Measurements from ENCODE around the gene CDC14B. TPM values are rescaled to one million over a fixed set of nuclear protein-coding genes. Genes with fewer than 3 reads are reported as not detected.

CDC14B gene
- total RNA-seq, 1 donor from 2014 or later, result 29.2 TPM

DNA sequence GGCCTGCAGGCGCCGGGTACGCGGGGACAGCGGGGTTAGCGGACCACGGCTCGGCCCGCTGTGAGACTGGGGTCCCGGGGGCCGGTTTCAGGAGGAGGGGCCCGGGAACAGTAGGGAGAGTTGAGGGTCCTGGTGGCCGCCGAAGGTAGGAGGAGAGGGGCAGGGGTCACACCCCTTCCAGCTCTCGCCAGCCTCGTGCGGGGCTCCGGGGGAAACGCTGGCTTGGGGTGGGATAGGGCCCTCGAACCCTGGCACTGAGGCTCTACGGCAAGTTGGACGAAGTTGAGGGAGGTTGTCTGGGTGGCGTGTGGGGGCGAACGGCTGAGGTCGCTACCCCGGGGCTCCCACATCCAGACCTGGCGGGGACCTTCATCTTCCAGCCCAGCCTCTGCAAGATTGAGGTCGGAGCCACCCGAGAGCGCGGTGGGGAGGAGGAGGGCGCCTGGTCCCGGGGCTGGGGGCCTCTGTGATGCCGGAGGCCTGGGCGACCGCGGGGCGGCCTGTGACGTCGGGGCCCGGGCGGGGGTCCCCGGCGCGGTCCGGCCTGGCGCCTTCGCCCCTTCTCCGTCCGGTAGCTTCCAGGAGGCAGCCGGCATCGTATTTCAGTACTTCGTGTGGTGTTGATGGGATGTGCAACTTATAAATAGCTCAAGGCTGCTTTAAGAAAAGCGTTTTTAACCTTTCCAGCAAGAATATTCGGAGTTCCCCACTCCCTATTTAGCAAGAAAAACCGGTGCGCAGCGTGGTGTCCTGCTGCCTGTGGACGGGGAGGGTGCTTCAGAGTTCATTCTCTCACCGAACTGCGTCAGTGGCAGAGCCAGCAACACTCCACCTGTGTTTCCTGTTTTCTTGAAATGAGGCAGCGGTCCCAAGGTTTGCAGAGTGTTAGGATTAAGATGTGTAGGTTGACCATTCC, 168.8 kb downstream of the CDC14B start:
- H3K4me1 Mint-ChIP-seq, result peaks cover 28% of the 10 kb centered on the region
- H3K27me3 Mint-ChIP-seq (ENCODE audit: low read depth), result no peaks in the 10 kb centered on the region
- peak overlapping the region; percentile 93 for H3K4me3 Mint-ChIP-seq
- TF ChIP-seq, protein P1, sequence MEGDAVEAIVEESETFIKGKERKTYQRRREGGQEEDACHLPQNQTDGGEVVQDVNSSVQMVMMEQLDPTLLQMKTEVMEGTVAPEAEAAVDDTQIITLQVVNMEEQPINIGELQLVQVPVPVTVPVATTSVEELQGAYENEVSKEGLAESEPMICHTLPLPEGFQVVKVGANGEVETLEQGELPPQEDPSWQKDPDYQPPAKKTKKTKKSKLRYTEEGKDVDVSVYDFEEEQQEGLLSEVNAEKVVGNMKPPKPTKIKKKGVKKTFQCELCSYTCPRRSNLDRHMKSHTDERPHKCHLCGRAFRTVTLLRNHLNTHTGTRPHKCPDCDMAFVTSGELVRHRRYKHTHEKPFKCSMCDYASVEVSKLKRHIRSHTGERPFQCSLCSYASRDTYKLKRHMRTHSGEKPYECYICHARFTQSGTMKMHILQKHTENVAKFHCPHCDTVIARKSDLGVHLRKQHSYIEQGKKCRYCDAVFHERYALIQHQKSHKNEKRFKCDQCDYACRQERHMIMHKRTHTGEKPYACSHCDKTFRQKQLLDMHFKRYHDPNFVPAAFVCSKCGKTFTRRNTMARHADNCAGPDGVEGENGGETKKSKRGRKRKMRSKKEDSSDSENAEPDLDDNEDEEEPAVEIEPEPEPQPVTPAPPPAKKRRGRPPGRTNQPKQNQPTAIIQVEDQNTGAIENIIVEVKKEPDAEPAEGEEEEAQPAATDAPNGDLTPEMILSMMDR (conservative IDR thresholded peaks at IDR 0.05), result no peak
- H3K27ac Mint-ChIP-seq (ENCODE audit: unreplicated experiment), result peak overlapping the region; percentile 80
- no peaks in the 10 kb centered on the region for H3K9me3 Mint-ChIP-seq
- no peaks in the 10 kb centered on the region for H3K36me3 Mint-ChIP-seq (ENCODE audit: low read depth)
- DNase-seq (ENCODE audit: low read depth, low spot score), result peak; percentile 26

Other genes starting within 250 kb of the CDC14B start
- 19.0 and 19.2 TPM in 2 replicates for gene SLC35D2, start 236.1 kb downstream of the CDC14B start, total RNA-seq
- 13.3 and 15.4 TPM in 2 replicates for gene ZNF367, start 201.5 kb downstream of the CDC14B start, total RNA-seq
- 24.2 and 24.7 TPM in 2 replicates for gene HABP4, start 169.7 kb downstream of the CDC14B start, total RNA-seq
- gene PRXL2C, start 35.5 kb upstream of the CDC14B start, total RNA-seq, result 5.9 and 6.7 TPM in 2 replicates
- 19.2 and 23.5 TPM in 2 replicates for gene ZNF510, start 158.2 kb upstream of the CDC14B start, total RNA-seq
- 7.9 and 8.7 TPM in 2 replicates for gene ZNF782, start 234.7 kb upstream of the CDC14B start, total RNA-seq